Measurements from ENCODE around the gene FAM124B. TPM values are rescaled to one million over a fixed set of nuclear protein-coding genes. Genes with fewer than 3 reads are reported as not detected.

The FAM124B gene
- total RNA-seq, 1 donor from 2014 or later, result not detected

GRCh38 chr2:224433442-224433841 is 31.5 kb upstream of the FAM124B start:
- no peak overlapping the region for H3K4me3 Mint-ChIP-seq
- DNase-seq (ENCODE audit: extremely low spot score, unreplicated experiment), result no peak
- H3K27ac Mint-ChIP-seq, result no peak overlapping the region
- peaks cover 7% of the 10 kb centered on the region for H3K9me3 Mint-ChIP-seq
- H3K27me3 Mint-ChIP-seq, result no peaks in the 10 kb centered on the region
- no peaks in the 10 kb centered on the region for H3K36me3 Mint-ChIP-seq
- H3K4me1 Mint-ChIP-seq (ENCODE audit: unreplicated experiment), result peaks cover 7% of the 10 kb centered on the region
- TF ChIP-seq CTCF (conservative IDR thresholded peaks at IDR 0.05), result no peak

DNA sequence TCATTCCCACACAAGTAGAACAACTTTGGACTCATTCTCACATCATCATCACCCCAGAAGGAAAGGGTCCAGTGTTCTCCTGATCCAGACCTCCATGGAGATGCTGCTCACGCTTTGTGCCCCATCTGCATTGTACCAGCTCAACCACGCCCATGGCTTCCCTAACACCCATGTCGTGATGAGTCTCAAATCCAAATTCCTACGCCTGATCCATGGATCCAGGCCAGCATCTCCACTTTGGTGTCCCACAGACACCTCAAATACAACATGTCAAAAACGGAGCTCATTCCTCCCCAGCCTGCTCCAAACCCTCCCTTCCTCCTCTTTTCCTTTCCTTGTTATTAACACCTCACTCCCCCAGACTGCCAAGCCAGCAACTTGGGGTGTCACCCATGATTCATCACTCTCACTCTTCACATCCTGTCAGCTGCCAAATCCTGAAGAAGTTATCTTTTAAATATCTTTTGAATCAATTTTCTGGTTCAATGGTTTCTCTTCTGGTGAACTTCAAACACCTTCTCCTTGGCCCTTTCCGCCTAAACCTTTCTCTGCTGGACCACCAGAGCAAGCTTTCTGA is 30.2 kb upstream of the FAM124B start:
- Mint-ChIP-seq H3K9me3 (peaks cover 7% of the 10 kb centered on the region), H3K4me1 (ENCODE audit: unreplicated experiment) (peaks cover 7% of the 10 kb centered on the region), H3K36me3 (no peaks in the 10 kb centered on the region), H3K27me3 (no peaks in the 10 kb centered on the region), H3K4me3 (no peak overlapping the region), H3K27ac (no peak overlapping the region)
- TF ChIP-seq CTCF (conservative IDR thresholded peaks at IDR 0.05), result no peak
- DNase-seq (ENCODE audit: extremely low spot score, unreplicated experiment), result no peak

- peaks cover 15% of the 10 kb centered on the region for H3K9me3 Mint-ChIP-seq
- H3K27me3 Mint-ChIP-seq, result no peaks in the 10 kb centered on the region
- DNase-seq (ENCODE audit: extremely low spot score, unreplicated experiment), result no peak
- H3K27ac Mint-ChIP-seq, result no peak overlapping the region
- TF ChIP-seq CTCF (conservative IDR thresholded peaks at IDR 0.05), result no peak
- no peak overlapping the region for H3K4me3 Mint-ChIP-seq
- peaks cover 7% of the 10 kb centered on the region for H3K4me1 Mint-ChIP-seq (ENCODE audit: unreplicated experiment)
- no peaks in the 10 kb centered on the region for H3K36me3 Mint-ChIP-seq
These were observed 27.5 kb upstream of the FAM124B start for GRCh38 chr2:224429441-224429810.

- DNase-seq (ENCODE audit: extremely low spot score, unreplicated experiment), result no peak
- Mint-ChIP-seq H3K27ac (no peak overlapping the region), H3K4me3 (no peak overlapping the region), H3K36me3 (no peaks in the 10 kb centered on the region), H3K9me3 (peaks cover 15% of the 10 kb centered on the region), H3K4me1 (ENCODE audit: unreplicated experiment) (peaks cover 7% of the 10 kb centered on the region), H3K27me3 (no peaks in the 10 kb centered on the region)
- TF ChIP-seq CTCF (conservative IDR thresholded peaks at IDR 0.05), result no peak
These were observed 27.0 kb upstream of the FAM124B start for GRCh38 chr2:224428787-224429440.

- no peak for TF ChIP-seq CTCF (conservative IDR thresholded peaks at IDR 0.05)
- H3K9me3 Mint-ChIP-seq, result peaks cover 9% of the 10 kb centered on the region
- no peaks in the 10 kb centered on the region for H3K36me3 Mint-ChIP-seq
- no peak overlapping the region for H3K4me3 Mint-ChIP-seq
- H3K4me1 Mint-ChIP-seq (ENCODE audit: unreplicated experiment), result no peaks in the 10 kb centered on the region
- DNase-seq (ENCODE audit: extremely low spot score, unreplicated experiment), result no peak
- no peaks in the 10 kb centered on the region for H3K27me3 Mint-ChIP-seq
- H3K27ac Mint-ChIP-seq, result no peak overlapping the region
These were observed 25.6 kb upstream of the FAM124B start for GRCh38 chr2:224427471-224427870.
